B cell (primary cell): ENCODE measurements around the gene TEX35. TPM values are rescaled to one million over a fixed set of nuclear protein-coding genes. Genes with fewer than 3 reads are reported as not detected.

Source experiments
- ATAC-seq: fragments of 200-7000 bp; cut with Tn5 transposase; one replicate; pipeline ENCODE4 v1.10.0; 2021; ENCODE audit warnings: low read depth, mild to moderate bottlenecking, moderate number of reproducible peaks, moderate library complexity
- CTCF ChIA-PET: fragments of 350-600 bp; sonication (Branson Sonifier 250); formaldehyde crosslinking; loops from one replicate; lab custom pipeline; 2021; ENCODE audit warnings: antibody characterized with exemption, inconsistent platforms; lab: Charles Lee
- POLR2A ChIA-PET: fragments of 350-600 bp; sonication (Branson Sonifier 250); formaldehyde crosslinking; loops from one replicate; lab custom pipeline; 2021; ENCODE audit warnings: antibody characterized with exemption; lab: Charles Lee
- DNase-seq: peaks from one replicate; pipeline ENCODE4 v3.0.0; 2013
- H2AFZ ChIP-seq: 2 replicates; pipeline ENCODE4 v1.6.1; 2012; ENCODE audit warnings: mild to moderate bottlenecking, low read depth, low read length; ENCODE audit not compliant: insufficient read depth, poor library complexity, severe bottlenecking
- H3K27ac ChIP-seq, 2 donors: 1 replicate in 1 of 2; 2 replicates in 1 of 2; pipeline ENCODE4 v1.5.1; 2012 to 2013; ENCODE audit warnings: low read length in 2 of 2, mild to moderate bottlenecking in 2 of 2, moderate library complexity in 1 of 2
- H3K27me3 ChIP-seq, 4 experiments: fragments of 200-600 bp in 1 of 4; sonication (generic) in 1 of 4; replicated peaks in 1 of 4; 1 replicate in 2 of 4; 2 replicates in 2 of 4; pipeline versions ENCODE4 v1.6.1 to v1.7.0; 2013 to 2016; ENCODE audit warnings: low read length in 3 of 4, mild to moderate bottlenecking in 2 of 4, mixed read lengths in 1 of 4, moderate library complexity in 1 of 4; ENCODE audit not compliant: insufficient read depth in 4 of 4, control insufficient read depth in 3 of 4; ENCODE audit errors: control extremely low read depth in 1 of 4
- H3K36me3 ChIP-seq, 2 experiments: replicated peaks in 1 of 2; 1 replicate in 1 of 2; 2 replicates in 1 of 2; pipeline versions ENCODE4 v1.6.1 to v1.7.1; 2013; ENCODE audit warnings: low read length in 1 of 2; ENCODE audit not compliant: insufficient read depth in 2 of 2, control insufficient read depth in 1 of 2; ENCODE audit errors: control extremely low read depth in 1 of 2, extremely low read depth in 1 of 2
- H3K4me1 ChIP-seq, 2 donors: fragments of 200-600 bp in 1 of 2; sonication (generic) in 1 of 2; 1 replicate in 1 of 2; 2 replicates in 1 of 2; pipeline versions ENCODE4 v1.5.1 to v1.6.1; 2013 to 2017; ENCODE audit warnings: low read length in 2 of 2; ENCODE audit not compliant: control insufficient read depth in 2 of 2, insufficient read depth in 2 of 2
- H3K4me2 ChIP-seq: replicated peaks from 2 replicates; pipeline ENCODE3; 2012; ENCODE audit warnings: mild to moderate bottlenecking, low read depth, low read length; ENCODE audit not compliant: poor library complexity, severe bottlenecking
- H3K4me3 ChIP-seq, 5 experiments: fragments of 200-600 bp in 1 of 5; sonication (generic) in 1 of 5; 1 replicate in 3 of 5; 2 replicates in 2 of 5; pipeline versions ENCODE4 v1.5.1 to v1.7.0; 2011 to 2016; ENCODE audit warnings: low read length in 4 of 5, mild to moderate bottlenecking in 4 of 5, low read depth in 2 of 5, control low read depth in 1 of 5, moderate library complexity in 1 of 5; ENCODE audit not compliant: insufficient read depth in 1 of 5; ENCODE audit errors: control extremely low read depth in 1 of 5, extremely low read depth in 1 of 5
- H3K79me2 ChIP-seq: fragments of 200-600 bp; sonication (generic); one replicate; pipeline ENCODE4 v1.6.0; 2016; ENCODE audit warnings: low read length; ENCODE audit not compliant: control insufficient read depth, insufficient read depth
- H3K9ac ChIP-seq: fragments of 200-600 bp; sonication (generic); 2 replicates; pipeline ENCODE4 v1.6.1; 2017; ENCODE audit warnings: mild to moderate bottlenecking, low read length, moderate library complexity
- H3K9me3 ChIP-seq, 3 donors: one replicate each; pipeline versions ENCODE4 v1.6.1 to v1.7.1; 2013; ENCODE audit warnings: low read length in 2 of 3; ENCODE audit not compliant: control insufficient read depth in 2 of 3, insufficient read depth in 1 of 3; ENCODE audit errors: control extremely low read depth in 1 of 3
- H4K20me1 ChIP-seq: 2 replicates; pipeline ENCODE4 v1.6.0; 2012; ENCODE audit warnings: mild to moderate bottlenecking, low read length; ENCODE audit not compliant: insufficient read depth, control insufficient read depth, poor library complexity, severe bottlenecking
- H3K27ac Mint-ChIP-seq: one replicate; pipeline ENCODE4 v1.8.0; 2021; ENCODE audit warnings: mixed read lengths
- H3K27me3 Mint-ChIP-seq: one replicate; pipeline ENCODE4 v1.8.0; 2021; ENCODE audit warnings: mixed read lengths
- H3K4me1 Mint-ChIP-seq: one replicate; pipeline ENCODE4 v1.8.0; 2021; ENCODE audit warnings: mixed read lengths
- H3K4me3 Mint-ChIP-seq: one replicate; pipeline ENCODE4 v1.8.0; 2021; ENCODE audit warnings: mixed read lengths
- H3K9me3 Mint-ChIP-seq: one replicate; pipeline ENCODE4 v1.8.0; 2022; ENCODE audit warnings: mixed read lengths; ENCODE audit not compliant: insufficient read depth
- EZH2 ChIP-seq: IDR thresholded peaks from 2 replicates; pipeline ENCODE4 v1.6.1; 2012; ENCODE audit warnings: borderline replicate concordance, low read depth, mild to moderate bottlenecking, moderate library complexity, low read length; ENCODE audit not compliant: insufficient read depth, poor library complexity, severe bottlenecking
- WGBS: methylation state at CpG from one replicate; pipeline ENCODE4 v1.1.5; 2013; ENCODE audit warnings: missing lambda C conversion rate; ENCODE audit not compliant: insufficient coverage; 5-methylcytosine and 5-hydroxymethylcytosine counted together
- intact Hi-C: fragments of 100-400 bp; cut with micrococcal nuclease; formaldehyde crosslinking; loops from one replicate; pipeline ENCODE4 v1.10.0; 2022
- polyA plus RNA-seq: library from polyadenylated mRNA; depleted of rRNA; stranded (reverse); fragments of >200 nt; gene quantifications from 2 replicates; pipeline ENCODE4 v1.2.3, GENCODE V29; 2012
- total RNA-seq, 2 donors: library from RNA; stranded (reverse); fragments of 120-200 nt in 1 of 2; gene quantifications; 1 replicate in 1 of 2; 2 replicates in 1 of 2; pipeline versions ENCODE4 v1.2.3 to v1.2.4, GENCODE V29; 2013 to 2022
- TF ChIP-seq, protein P1 (sequence below): fragments of 200-600 bp; IDR thresholded peaks from one replicate; pipeline ENCODE4 v1.8.0; 2022; ENCODE audit warnings: antibody characterized with exemption, mild to moderate bottlenecking

Gene TEX35
- total and polyA plus RNA-seq, 2 donors (not counting 1 experiment from before 2014, with no cell fraction given): 0.09 TPM; not detected in 1

DNA sequence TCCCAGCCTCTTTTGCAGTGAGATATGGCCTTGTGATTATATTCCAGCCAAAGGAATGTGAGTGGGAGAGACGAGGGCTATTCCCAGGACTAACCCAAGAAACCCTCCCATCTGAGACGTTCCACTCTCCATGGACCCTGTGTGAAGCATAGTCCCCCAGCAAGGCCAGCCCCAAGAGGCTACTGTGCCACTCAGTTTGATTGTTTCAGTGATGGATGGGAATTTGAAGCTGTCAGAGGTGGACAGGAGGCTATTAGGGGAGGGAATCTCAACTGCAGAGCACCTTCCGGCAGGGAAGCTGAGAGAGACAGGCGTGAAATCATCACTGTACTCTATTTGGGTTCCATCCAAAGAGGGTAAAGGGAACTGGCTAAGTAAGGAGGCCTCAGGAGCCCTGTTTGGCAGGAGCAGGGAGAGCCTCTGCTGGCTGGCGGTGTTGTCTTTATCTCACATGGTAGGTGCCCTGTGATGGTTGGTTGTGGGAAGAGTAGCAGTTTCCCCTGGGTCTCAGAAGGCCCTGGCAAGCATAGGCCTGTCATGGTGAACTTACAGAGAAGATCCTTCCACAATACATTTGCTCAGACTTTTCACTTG, 3.4 kb upstream of the TEX35 start:
- DNase-seq (no peak), ATAC-seq (no peak)
- CTCF ChIA-PET: no interaction called here
- Histone ChIP-seq H3K4me1 (no peaks in the 10 kb centered on the region), H3K9ac (no peak overlapping the region), H3K9me3 (no peaks in the 10 kb centered on the region), H3K4me3 (no peak overlapping the region), H3K79me2 (no peaks in the 10 kb centered on the region), H3K27ac (no peak overlapping the region), H3K4me2 (no peak overlapping the region), H4K20me1 (no peaks in the 10 kb centered on the region), H2AFZ (no peak overlapping the region), H3K36me3 (no peaks in the 10 kb centered on the region), H3K27me3 (no peaks in the 10 kb centered on the region)
- intact Hi-C loops: no loop called here
- POLR2A ChIA-PET: no interaction called here
- Mint-ChIP-seq H3K9me3 (no peaks in the 10 kb centered on the region), H3K4me3 (no peak overlapping the region), H3K4me1 (no peaks in the 10 kb centered on the region), H3K27ac (no peak overlapping the region), H3K27me3 (no peaks in the 10 kb centered on the region)
- TF ChIP-seq, protein P1, sequence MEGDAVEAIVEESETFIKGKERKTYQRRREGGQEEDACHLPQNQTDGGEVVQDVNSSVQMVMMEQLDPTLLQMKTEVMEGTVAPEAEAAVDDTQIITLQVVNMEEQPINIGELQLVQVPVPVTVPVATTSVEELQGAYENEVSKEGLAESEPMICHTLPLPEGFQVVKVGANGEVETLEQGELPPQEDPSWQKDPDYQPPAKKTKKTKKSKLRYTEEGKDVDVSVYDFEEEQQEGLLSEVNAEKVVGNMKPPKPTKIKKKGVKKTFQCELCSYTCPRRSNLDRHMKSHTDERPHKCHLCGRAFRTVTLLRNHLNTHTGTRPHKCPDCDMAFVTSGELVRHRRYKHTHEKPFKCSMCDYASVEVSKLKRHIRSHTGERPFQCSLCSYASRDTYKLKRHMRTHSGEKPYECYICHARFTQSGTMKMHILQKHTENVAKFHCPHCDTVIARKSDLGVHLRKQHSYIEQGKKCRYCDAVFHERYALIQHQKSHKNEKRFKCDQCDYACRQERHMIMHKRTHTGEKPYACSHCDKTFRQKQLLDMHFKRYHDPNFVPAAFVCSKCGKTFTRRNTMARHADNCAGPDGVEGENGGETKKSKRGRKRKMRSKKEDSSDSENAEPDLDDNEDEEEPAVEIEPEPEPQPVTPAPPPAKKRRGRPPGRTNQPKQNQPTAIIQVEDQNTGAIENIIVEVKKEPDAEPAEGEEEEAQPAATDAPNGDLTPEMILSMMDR: no peak
- TF ChIP-seq EZH2: no peak
- 93% methylated on average over 2 of the region's 5 CpGs for WGBS

DNA sequence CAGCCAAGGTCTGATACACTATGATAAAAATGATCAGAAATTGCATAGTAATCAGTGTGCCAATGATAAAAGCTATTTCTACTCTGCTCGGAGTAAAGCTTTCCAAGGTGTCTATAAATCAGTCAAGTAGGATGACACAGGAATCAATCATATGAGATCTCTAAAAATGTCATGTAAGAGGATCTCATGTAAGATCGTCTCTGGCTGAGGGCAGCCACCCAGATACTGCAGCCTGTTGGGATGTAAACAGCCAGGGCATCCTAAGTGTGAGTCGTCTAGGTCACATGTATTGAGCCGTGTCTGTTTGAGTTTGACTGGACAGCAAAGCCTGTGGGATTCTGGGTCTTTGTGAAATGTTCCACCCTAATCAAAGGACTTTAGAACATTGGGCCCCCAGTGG, 2.8 kb upstream of the TEX35 start:
- Mint-ChIP-seq H3K4me3 (no peak overlapping the region), H3K27ac (no peak overlapping the region), H3K9me3 (no peaks in the 10 kb centered on the region), H3K4me1 (no peaks in the 10 kb centered on the region), H3K27me3 (no peaks in the 10 kb centered on the region)
- Histone ChIP-seq H3K79me2 (no peaks in the 10 kb centered on the region), H3K9ac (no peak overlapping the region), H3K4me2 (no peak overlapping the region), H2AFZ (no peak overlapping the region), H3K4me3 (no peak overlapping the region), H3K27me3 (no peaks in the 10 kb centered on the region), H4K20me1 (no peaks in the 10 kb centered on the region), H3K27ac (no peak overlapping the region), H3K9me3 (no peaks in the 10 kb centered on the region), H3K36me3 (no peaks in the 10 kb centered on the region), H3K4me1 (no peaks in the 10 kb centered on the region)
- TF ChIP-seq, protein P1: no peak
- no peak for TF ChIP-seq EZH2
- POLR2A ChIA-PET: no interaction called here
- 94% methylated on average over 4 of the region's 4 CpGs for WGBS
- ATAC-seq: no peak
- intact Hi-C loops: no loop called here
- CTCF ChIA-PET: no interaction called here
- no peak for DNase-seq
